Upper lobe of left lung (tissue), 4 donors: Measurements from ENCODE around the gene PRIM2.
"Not testable (repeated sequence)": the region's sequence is repeated elsewhere in the genome, so short reads cannot be mapped to it uniquely, and the experiment has no call there.

Experiments used
- EP300 ChIP-seq, 4 donors: sonication (generic); formaldehyde crosslinking; IDR thresholded peaks; one replicate each; pipeline ENCODE4 v1.5.1; 2017; ENCODE audit warnings: antibody characterized with exemption in 4 of 4, control low read depth in 2 of 4
- POLR2A ChIP-seq, 4 donors: fragments of 450-650 bp; IDR thresholded peaks; one replicate each; pipeline ENCODE4 v1.5.1; 2016 to 2017; ENCODE audit warnings: antibody characterized with exemption in 4 of 4, mild to moderate bottlenecking in 2 of 4
- POLR2AphosphoS5 ChIP-seq, 2 donors: sonication (generic); formaldehyde crosslinking; IDR thresholded peaks; one replicate each; pipeline ENCODE4 v1.5.1; 2017; ENCODE audit warnings: antibody characterized with exemption in 2 of 2
- TF ChIP-seq, protein P1 (sequence below), 6 experiments: fragments of 450-650 bp in 4 of 6; fragments of 200-600 bp in 2 of 6; sonication (generic) in 2 of 6; IDR thresholded peaks; one replicate each; pipeline ENCODE4 v1.5.1; 2016 to 2019; ENCODE audit warnings: antibody characterized with exemption in 6 of 6

DNA sequence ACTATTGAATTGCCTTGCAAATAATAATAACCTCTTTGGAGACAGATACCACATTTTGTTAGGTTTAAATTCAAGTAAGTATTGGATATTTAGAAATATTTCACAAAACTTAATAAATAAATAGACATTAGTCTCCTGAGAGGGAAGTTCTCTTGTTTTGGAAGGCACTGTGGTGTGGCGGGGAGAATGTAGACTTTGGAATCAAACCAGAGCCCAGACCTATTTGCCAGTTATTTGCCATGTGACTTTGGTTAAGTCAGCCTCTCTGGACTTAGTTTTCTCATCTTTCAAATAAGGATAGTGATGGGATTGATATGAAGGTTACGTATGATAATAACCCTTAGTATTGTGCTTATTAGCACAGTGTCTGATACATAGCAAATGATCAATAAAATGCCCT is 240.4 kb downstream of the PRIM2 start:
- TF ChIP-seq POLR2AphosphoS5, POLR2A, EP300 (IDR thresholded peaks at IDR 0.05): not testable (repeated sequence)
- TF ChIP-seq, protein P1, sequence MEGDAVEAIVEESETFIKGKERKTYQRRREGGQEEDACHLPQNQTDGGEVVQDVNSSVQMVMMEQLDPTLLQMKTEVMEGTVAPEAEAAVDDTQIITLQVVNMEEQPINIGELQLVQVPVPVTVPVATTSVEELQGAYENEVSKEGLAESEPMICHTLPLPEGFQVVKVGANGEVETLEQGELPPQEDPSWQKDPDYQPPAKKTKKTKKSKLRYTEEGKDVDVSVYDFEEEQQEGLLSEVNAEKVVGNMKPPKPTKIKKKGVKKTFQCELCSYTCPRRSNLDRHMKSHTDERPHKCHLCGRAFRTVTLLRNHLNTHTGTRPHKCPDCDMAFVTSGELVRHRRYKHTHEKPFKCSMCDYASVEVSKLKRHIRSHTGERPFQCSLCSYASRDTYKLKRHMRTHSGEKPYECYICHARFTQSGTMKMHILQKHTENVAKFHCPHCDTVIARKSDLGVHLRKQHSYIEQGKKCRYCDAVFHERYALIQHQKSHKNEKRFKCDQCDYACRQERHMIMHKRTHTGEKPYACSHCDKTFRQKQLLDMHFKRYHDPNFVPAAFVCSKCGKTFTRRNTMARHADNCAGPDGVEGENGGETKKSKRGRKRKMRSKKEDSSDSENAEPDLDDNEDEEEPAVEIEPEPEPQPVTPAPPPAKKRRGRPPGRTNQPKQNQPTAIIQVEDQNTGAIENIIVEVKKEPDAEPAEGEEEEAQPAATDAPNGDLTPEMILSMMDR (IDR thresholded peaks at IDR 0.05) = not testable (repeated sequence)
